SW 1271 (cell line): Measurements from ENCODE around the gene NLRP1.
A peak's percentile ranks its signal among the peaks of the same experiment; 100 is the strongest.

Experiments
- DNase-seq, 2 experiments: peaks; one replicate each; lab custom pipeline; 2025; lab: John Stamatoyannopoulos, UW

The NLRP1 gene

GRCh38 chr17:5584383-5585286 is at the start of gene NLRP1:
Gene NLRP1 (minus strand): TSS chr17:5584509. CDS start chr17:5583957, 552 bp downstream.
- DNase-seq: peak; percentile 55 to 92

GRCh38 chr17:5631958-5632590 is 47.8 kb upstream of the NLRP1 start:
- no peak for DNase-seq

GRCh38 chr17:5630434-5630833 is 46.1 kb upstream of the NLRP1 start:
- DNase-seq: no peak

DNA sequence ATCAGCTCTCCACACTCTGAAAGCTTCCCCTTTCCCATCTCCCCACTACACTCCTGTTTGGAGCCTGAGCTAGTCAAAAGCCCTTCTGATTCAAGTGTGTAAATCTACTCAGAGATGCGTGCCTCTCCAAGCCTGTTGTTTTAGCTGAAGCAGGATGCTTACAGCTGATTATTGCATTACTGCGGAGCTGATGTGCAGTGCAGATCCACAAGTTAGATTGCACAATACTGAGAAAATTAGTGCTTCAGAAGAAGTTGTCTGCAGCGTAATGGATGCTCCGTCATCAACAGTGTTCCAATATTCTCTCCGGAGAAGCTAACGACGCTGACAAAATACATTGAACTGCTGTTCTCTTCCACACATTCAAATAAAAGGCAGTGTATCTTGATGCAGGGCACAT is 44.8 kb upstream of the NLRP1 start:
- no peak for DNase-seq

DNA sequence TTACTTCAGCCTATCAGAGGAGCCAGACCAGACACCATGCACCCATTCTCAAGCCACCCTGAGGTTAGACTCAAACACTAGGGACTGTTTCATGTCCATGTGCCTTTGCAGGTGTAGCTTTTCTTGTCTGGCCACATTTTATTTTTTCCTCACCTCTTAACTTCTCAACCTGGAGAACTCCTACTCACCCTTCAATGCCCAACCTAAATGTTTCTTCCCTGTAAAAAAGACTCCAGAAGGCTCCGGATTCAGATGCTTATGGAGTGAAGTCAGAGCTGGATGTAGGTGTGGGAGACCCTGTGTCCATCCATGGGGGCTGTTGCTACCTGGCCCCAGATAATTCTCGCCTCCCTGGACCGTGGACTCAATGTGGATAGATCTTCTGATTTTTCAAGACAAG is 44.0 kb upstream of the NLRP1 start:
- no peak for DNase-seq

DNA sequence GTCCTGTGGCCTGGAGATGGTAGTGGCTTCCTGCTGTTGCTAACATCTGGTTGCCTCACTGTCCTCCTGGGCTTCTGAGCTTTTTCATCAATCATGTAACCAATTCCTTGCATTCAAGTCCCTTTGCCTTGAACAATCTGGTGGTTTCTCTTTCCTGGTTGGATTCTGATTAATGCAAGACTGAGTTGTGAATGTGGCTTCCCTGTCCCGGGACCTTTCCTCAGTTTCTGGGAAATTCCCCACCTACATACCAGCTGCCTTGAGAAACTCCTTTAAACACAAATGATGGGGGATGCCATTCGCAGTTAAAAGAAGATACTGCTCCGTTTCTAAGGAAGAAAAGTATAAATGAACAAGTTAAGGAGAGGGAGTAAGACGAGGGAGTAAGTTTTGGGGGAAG is 39.9 kb upstream of the NLRP1 start:
- DNase-seq: no peak

DNA sequence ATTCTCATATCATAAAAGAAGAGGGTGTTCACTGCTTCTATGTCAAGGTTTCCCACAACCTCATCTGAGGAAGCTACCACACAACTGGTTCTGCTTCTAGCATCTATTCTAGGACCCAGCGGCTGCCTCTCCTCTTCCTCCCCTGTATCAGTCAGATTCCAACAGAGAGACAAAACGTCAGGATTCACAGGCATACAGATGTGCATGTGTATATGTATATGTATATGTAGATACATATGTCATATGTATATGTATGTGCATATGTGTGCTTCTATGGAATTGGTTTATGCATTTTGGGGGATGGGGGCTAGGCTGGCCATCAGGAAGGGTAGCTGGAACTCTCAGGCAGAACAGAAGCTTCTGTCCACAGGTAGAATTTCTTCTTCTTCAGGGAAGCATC is 37.4 kb upstream of the NLRP1 start:
- no peak for DNase-seq

DNA sequence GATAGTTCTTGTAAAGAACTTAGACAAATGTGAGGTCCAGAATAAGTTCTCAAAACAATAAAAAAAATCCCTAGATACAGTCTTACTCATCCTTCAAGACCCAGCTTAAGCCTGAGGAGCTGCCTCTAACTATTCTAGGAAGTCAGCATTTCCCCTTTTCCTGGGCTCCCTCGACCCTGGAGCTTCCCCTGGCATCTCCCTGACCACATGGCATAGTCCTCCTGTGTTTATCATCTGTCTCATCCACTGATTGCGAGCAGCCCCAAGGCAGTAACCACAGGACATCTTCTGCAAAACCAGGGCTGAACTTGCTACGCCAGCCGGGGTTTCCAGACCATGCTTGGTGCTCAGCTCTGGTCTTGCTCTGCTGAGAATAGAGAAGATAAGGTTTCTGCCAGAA is 36.7 kb upstream of the NLRP1 start:
- DNase-seq: no peak

- DNase-seq: peak in 1 of 2 experiments; percentile 99
These were observed 34.9 kb upstream of the NLRP1 start for GRCh38 chr17:5619088-5619740.

DNA sequence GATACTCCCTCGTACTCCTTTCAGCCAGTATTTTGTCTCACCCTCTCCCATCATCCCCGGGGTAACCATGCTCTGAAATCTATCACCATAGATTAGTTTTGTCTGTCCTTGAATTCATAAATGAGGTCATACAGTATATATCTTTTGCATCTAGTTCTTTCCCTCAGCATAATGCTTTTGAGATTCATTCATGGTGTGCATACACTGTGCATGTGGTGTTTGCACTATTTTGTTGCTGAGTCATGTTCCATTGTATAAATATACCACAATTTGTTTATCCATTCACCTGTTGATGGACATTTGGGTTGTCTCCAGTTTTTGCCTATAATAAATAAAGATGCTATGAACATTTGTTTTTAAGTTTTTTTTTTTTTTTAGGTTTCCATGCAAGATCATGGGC is 34.2 kb upstream of the NLRP1 start:
- no peak for DNase-seq

DNA sequence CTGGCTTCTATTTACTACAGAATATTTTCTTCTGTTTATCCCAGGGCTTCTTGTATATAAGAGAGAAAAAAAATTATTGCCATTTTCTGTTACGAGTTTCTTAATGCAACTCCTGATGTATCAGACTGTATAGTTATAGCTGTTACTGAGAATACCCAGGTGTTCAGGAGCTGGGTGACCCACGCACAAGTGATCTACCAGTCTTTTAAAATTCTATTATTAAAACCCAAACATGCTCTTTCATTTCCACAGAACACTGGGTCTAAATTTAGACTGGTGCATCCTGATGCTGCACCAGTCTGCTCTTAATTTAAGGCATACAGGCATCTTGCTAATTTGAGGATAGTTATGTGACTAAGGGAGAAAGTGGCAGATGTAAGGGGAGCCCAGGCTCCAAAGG is 31.2 kb upstream of the NLRP1 start:
- DNase-seq: no peak

DNA sequence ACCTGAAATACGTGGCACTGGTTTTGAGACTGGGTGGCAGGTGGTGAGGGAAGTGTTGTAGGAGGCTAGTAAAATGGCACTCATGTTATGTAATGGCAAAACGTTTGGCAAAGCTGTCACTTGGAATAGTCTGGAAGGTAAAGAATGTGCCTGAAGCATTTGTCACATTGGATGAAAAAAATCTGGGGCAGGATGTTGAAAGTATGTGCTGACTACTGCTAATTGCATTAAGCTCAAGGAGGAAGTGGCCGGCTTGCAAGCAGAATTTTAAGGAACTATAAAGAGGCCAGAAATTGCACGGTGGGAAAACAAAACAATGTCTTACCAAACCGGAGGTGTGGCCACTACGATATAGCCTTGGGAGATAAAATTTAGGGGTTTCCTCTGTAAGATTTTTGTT is 26.6 kb upstream of the NLRP1 start:
- no peak for DNase-seq

DNA sequence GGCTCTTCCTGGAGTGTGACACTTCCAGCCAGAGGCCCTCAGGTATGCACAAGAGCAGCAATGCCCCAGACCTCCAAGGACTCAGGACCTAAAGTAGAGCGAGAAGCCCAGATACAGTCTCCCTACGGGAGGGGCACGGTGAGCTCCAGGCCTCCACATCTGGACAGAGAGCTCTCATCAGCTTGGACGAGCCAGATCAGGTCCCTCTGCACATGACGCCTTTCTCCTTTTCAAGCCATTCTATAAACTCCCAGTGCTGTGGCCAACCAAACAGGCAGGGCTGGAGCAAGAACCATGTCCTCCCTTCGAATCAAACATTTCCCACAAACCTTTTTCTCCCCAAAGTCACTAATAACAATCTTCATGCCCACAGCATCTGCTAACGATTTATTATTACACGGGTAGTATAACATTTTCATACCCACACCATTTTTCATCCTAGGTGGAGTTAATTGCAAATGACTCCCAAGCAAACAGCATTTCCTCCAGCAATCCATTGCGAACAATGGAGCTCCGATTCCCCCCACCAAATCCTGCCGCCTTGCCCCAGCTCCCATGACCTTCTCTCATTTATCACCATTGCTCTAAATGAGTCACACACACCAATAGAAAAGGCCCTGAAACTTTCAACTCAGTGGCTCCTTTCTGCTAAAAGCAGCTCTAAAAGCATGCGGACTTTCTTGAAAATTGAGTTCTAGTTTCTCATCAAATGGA is 24.2 kb upstream of the NLRP1 start:
- DNase-seq: no peak

DNA sequence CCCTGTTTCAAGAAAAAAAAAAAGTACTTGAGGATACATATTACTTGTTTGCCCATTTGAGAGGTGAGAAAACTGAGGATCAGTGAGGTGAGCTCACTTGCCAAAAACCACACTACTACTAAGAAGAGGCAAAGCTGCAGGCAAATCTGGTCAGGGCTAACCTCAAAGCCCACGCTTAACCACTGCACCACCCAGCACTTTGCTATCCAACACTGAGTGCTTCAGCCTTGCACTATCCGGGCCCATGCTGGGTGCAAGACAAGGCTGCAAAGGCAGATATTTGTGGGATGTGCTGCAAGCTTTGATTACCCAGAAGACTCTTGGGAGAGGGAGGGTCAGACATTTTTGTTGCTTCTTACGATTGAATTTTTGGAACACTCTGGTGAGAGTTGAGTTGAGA is 23.6 kb upstream of the NLRP1 start:
- no peak for DNase-seq

DNA sequence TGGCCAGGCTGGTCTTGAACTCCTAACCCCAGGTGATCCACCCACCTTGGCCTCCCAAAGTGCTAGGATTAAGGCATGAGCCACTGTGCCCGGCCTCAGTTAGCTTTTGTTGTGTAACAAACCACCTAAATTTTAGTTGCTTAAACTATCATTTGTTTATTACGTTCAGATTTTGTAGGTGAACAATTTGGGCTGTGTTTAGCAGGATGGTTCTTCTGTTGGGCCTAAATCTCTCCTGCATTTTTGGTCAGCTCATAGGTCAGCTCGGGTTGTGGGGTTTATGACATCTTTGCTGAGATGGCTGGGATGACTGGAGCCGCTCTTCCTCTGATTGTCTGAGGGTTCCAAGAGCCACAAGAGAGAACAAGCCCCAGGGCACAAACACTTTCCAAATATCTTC is 21.1 kb upstream of the NLRP1 start:
- DNase-seq: no peak

GRCh38 chr17:5600041-5600440 is 15.7 kb upstream of the NLRP1 start:
- DNase-seq: no peak

- no peak for DNase-seq
These were observed 14.1 kb upstream of the NLRP1 start for GRCh38 chr17:5598457-5598856.

GRCh38 chr17:5596421-5596820 is 12.1 kb upstream of the NLRP1 start:
- no peak for DNase-seq

- no peak for DNase-seq
These were observed 11.5 kb upstream of the NLRP1 start for GRCh38 chr17:5595831-5596230.

DNA sequence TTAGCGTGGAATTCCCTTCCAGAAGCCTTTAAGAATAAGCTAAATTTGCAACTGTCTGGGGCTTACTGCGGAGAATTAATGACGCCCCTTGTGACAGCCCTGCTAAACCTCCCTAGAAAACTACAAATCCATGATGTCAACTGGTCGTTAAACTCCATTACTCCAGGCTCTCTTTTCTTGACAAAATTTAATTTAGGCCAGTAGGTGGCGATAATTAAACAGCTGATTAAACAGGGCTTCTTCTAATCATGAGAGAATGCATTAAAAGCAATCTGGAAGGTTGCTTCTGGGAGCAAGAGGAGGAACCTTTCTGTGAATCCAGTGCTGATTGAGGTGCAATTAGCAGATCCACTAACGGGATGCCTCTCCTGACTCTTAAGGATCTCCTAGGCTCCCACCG is 8.1 kb upstream of the NLRP1 start:
- peak; percentile 16 to 56 for DNase-seq

- no peak for DNase-seq
These were observed 7.7 kb upstream of the NLRP1 start for GRCh38 chr17:5591966-5592365.

GRCh38 chr17:5588584-5588983 is 4.3 kb upstream of the NLRP1 start:
- no peak for DNase-seq
